HEK293 (cell line): ENCODE measurements around the gene KIF12.

Experiments used
- OSR2 ChIP-seq: fragments of 450-650 bp; formaldehyde crosslinking; IDR thresholded peaks from 2 replicates; pipeline ENCODE4 v1.5.1; 2016; ENCODE audit warnings: missing biosample characterization, missing genetic modification characterization
- PRDM1 ChIP-seq: fragments of 450-650 bp; formaldehyde crosslinking; IDR thresholded peaks from 2 replicates; pipeline ENCODE4; 2016; ENCODE audit warnings: missing biosample characterization, missing genetic modification characterization
- ZNF138 ChIP-seq: fragments of 450-650 bp; formaldehyde crosslinking; IDR thresholded peaks from 2 replicates; pipeline ENCODE4 v1.5.1; 2016; ENCODE audit warnings: missing biosample characterization, missing genetic modification characterization, borderline replicate concordance
- ZNF274 ChIP-seq, 2 experiments: fragments of 200-500 bp in 1 of 2; fragments of 450-650 bp in 1 of 2; sonication (Bioruptor generic) in 1 of 2; formaldehyde crosslinking in 1 of 2; IDR thresholded peaks; 2 replicates each; pipeline versions ENCODE4 v1.5.1 to v1.6.1; 2014 to 2016; ENCODE audit warnings: borderline replicate concordance in 1 of 2, inconsistent platforms in 1 of 2, low read length in 1 of 2, missing biosample characterization in 1 of 2, missing genetic modification characterization in 1 of 2
- ZNF654 ChIP-seq: fragments of 450-650 bp; formaldehyde crosslinking; IDR thresholded peaks from 2 replicates; pipeline ENCODE4 v1.5.1; 2016; ENCODE audit warnings: low read depth, missing biosample characterization, missing genetic modification characterization
- TF ChIP-seq, protein P1 (sequence below): fragments of 450-650 bp; formaldehyde crosslinking; IDR thresholded peaks from 2 replicates; pipeline ENCODE4 v1.5.1; 2016; ENCODE audit warnings: missing biosample characterization, missing genetic modification characterization

- TF ChIP-seq, protein P1, sequence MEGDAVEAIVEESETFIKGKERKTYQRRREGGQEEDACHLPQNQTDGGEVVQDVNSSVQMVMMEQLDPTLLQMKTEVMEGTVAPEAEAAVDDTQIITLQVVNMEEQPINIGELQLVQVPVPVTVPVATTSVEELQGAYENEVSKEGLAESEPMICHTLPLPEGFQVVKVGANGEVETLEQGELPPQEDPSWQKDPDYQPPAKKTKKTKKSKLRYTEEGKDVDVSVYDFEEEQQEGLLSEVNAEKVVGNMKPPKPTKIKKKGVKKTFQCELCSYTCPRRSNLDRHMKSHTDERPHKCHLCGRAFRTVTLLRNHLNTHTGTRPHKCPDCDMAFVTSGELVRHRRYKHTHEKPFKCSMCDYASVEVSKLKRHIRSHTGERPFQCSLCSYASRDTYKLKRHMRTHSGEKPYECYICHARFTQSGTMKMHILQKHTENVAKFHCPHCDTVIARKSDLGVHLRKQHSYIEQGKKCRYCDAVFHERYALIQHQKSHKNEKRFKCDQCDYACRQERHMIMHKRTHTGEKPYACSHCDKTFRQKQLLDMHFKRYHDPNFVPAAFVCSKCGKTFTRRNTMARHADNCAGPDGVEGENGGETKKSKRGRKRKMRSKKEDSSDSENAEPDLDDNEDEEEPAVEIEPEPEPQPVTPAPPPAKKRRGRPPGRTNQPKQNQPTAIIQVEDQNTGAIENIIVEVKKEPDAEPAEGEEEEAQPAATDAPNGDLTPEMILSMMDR (tag by site-specific recombination) = no peak
- TF ChIP-seq PRDM1 (no peak), ZNF274 (IDR thresholded peaks at IDR 0.05; ENCODE audit: low read length) (no peak), ZNF274 (tag by site-specific recombination; IDR thresholded peaks at IDR 0.05; ENCODE audit: borderline replicate concordance) (no peak), ZNF654 (tag by site-specific recombination) (no peak), ZNF138 (no peak), OSR2 (tag by site-specific recombination) (no peak)
Measured at GRCh38 chr9:114059047-114059803, 39.9 kb downstream of the KIF12 start.
